ENCODE data around the gene MASP2.

The MASP2 gene

GRCh38 chr1:10978719-10979118 is 68.3 kb downstream of the MASP2 start:
- Histone ChIP-seq H3K9me3 (no peaks in the 10 kb centered on the region), H3K4me1 (ENCODE audit: control insufficient read depth in 1 of 2, insufficient read depth in 1 of 2, low read depth in 1 of 2, low read length in 1 of 2) (no peaks in the 10 kb centered on the region), H3K27me3 (peaks cover 40% of the 10 kb centered on the region), H3K27ac (no peak overlapping the region), H3K4me3 (ENCODE audit: low read depth in 1 of 2, low read length in 1 of 2) (no peak overlapping the region), H3K36me3 (no peaks in the 10 kb centered on the region)
- TF ChIP-seq CTCF (IDR thresholded peaks at IDR 0.05), result no peak
